GM21786 (cell line): ENCODE results near the gene HGD.
"Not testable (repeated sequence)": the region's sequence is repeated elsewhere in the genome, so short reads cannot be mapped to it uniquely, and the experiment has no call there.

Experiments
- ATAC-seq: cut with Tn5 transposase; IDR thresholded peaks from one replicate; pipeline ENCODE4 v1.9.1; 2021; ENCODE audit not compliant: unreplicated experiment

The HGD gene

GRCh38 chr3:120640231-120640630 lies 41.8 kb downstream of the HGD start:
- ATAC-seq = no peak

- not testable (repeated sequence) for ATAC-seq
Measured at GRCh38 chr3:120638820-120639219, 43.2 kb downstream of the HGD start.

GRCh38 chr3:120637851-120638559 lies 44.0 kb downstream of the HGD start:
- no peak for ATAC-seq

GRCh38 chr3:120636795-120637401 lies 45.1 kb downstream of the HGD start:
- no peak for ATAC-seq

DNA sequence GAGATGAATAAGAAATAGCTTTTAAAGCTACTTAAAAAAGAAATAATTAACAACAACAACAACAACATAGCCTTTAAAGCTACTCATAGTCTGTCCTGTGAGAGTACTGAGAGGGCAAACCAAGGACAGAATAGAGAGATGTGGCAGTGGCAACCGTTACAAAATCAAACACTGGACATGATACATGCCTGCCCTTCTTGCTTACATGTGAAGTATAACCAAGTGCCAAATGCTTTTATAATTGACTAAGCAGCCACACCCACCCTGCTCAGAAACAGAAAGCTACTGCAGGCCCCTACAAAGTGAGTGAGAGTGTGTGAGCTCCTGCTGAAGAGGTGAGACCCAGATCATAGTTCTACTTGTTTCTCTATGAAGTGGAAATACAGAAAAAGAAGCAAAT lies 47.5 kb downstream of the HGD start:
- ATAC-seq = no peak

DNA sequence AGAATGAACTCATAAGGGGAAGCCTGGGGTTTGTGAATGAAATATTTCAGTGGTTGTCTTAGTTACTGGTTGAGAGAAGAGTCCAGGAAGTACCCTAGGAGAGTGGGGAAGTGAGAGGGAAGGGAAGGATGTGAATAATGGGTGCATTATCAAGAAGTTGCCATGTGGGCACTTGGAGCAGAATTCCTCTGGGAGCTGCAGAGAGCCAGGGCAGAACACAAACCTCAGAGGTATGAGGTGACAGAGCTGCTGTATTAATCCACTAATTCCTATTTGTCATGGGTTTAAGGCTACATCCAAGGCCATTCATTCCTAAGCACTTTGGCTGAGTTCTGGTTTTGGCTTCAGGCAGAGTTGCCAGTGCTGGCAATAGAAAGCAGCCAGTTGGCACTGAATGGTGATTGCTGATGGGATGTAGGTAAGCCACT lies 56.9 kb downstream of the HGD start:
- no peak for ATAC-seq

DNA sequence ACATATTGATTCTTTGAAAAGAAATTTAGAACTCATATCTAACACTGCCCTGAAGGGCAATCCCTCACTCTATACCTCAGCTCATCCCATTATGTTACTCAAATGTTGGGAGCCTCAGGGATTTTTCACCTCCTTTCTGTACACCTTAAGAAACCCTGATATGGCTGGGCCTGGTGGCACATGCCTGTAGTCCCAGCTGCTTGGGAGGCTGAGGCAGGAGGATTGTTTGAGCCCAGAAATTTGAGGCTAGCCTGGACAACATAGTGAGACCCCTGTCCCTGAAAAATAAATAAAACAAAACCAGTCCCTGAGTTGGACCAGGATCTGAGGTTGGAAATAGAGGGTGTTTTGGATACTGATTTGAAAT lies 58.3 kb downstream of the HGD start:
- no peak for ATAC-seq

- no peak for ATAC-seq
Measured at GRCh38 chr3:120622870-120623726, 58.9 kb downstream of the HGD start.

DNA sequence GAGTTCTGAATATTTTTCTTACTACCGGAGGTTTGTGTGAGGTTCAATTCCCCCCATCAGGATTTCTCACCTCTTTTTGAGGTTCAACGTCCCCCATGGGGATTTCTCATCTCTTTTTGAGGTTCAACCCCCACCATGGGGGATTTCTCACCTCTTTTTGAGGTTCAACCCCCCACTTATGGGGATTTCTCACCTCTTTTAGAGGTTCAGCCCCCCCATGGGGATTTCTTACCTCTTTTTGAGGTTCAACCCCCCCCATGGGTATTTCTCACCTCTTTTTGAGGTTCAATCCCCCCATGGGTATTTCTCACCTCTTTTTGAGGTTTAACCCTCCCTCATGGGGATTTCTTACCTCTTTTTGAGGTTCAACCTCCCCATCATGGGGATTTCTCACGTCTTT lies 59.6 kb downstream of the HGD start:
- no peak for ATAC-seq

DNA sequence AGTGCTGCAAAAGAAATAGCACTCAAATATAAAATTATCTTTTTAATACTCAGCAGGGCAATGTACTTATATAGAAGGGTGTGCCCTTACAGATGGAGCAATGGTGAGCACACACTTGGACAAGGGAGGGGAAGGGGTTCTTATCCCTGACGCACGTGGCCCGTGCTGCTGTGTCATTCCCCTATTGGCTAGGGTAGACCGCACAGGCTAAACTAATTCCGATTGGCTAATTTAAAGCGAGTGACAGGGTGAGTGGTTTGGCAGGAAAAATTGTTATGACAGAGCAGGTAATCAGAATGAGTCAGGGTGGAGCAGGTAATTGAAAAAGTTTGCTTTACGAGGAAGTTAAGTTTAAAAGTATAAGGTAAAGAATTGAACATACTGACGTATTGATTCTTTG lies 65.3 kb downstream of the HGD start:
- ATAC-seq = not testable (repeated sequence)

GRCh38 chr3:120615847-120616609 lies 66.0 kb downstream of the HGD start:
- ATAC-seq = no peak

DNA sequence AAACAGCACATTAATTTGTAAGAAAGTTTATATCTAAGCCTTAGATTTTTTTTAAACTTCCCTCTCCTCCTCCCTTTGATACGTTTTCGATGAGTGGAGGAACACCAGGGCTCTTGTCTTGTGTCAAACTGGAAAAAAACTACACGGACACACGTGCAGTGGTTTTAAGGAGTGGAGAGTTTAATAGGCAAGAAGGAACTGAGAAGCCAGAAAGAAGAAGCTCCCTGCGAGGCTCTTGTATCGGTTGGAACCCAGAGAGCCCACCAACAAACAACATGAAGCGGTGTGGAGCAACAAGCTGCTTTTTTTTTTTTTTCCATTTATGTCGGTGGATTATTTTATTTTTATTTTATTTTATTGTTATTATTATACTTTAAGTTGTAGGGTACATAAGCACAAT lies 67.3 kb downstream of the HGD start:
- no peak for ATAC-seq

DNA sequence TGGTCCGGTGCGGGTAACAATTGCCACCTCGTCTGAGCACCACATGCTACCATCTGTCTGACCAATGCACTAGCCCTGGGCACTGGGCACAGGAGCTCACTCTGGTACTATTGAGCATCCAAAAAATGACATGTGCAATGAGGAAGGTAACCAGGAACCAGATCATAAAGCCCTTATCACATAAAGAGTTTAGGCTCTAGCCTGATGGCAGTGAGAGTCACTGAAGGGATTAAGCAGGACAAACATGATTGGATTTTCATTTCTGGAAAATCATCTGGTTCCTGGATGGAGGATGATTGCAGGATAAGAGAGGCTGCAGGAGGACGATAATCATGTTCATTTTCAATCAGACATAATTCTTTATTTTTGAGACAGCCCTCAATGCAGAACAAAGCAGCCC lies 73.5 kb downstream of the HGD start:
- no peak for ATAC-seq

DNA sequence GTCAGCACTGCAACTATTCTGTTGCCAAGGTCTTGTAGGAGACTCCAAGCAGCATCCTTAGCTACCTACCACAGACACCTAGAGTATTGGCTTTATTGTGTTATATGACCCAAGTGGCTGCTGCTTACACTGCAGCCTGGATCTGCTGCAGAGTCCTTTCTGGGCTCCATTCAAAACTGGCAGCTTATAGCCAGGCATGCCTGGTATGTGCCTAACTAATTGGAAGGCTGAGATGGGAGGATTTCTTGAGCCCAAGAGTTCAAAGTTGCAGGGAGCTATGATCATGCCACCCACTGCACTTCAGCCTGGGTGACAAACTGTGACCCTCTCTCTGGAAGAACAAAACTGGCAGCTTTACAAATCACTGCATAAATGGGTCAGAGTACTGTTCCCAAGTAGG lies 77.3 kb downstream of the HGD start:
- no peak for ATAC-seq

GRCh38 chr3:120604382-120604781 lies 77.7 kb downstream of the HGD start:
- ATAC-seq = no peak

DNA sequence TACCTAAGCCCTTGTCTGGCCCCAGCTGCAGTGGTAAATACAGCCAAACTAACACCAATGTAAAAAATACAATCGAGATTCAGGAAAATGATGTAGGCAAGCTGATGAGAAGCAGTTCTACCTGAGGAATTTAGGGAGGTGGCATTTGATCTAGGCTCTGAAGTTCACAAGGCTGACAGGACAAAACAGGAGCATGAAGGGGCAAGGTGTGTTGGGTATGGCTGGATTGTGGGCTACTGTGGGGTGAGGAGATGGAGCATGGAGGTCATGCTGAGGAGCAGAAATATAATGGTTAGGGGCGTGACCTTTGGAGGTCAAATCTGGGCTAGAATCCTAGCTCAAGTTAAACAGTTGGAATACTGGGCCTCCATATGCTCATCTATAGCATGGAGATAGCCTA lies 79.4 kb downstream of the HGD start:
- no peak for ATAC-seq

DNA sequence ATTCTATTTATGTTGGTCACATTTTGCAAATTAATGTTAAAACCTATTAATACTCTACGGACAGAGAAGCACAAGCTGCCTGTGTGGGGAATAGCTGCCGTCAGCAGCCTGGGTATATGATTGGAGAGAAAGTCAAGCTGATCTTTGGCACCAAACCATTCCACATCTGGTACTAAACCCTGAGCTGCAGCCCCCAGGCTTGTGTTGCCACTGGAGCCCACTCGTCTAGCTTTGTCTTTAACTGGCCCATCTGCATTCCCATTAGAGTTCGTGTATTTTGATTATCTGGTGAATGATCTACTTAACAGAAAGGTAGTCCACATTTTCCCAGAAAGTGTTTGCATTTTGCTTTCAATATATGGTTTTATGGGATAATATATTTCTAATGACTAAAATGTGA lies 80.5 kb downstream of the HGD start:
- ATAC-seq = no peak

DNA sequence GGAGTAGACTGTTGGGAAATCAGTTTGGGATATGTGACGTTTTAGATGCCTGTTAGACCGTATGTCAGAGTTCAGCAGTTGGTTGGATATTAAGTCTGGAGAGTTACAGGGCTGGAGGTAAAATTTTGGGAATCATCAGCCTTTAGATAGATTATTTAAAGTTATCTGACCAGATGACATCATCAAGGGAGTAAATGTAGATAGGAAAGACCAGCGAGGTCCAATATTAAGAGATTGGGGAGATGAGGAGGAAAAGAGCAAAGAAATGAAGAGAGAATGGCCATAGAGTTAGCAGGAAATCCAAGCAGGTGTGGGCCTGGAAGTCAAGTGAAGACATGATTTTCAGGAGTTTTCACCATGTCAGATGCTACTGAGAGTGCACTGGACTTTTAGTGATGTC lies 82.8 kb downstream of the HGD start:
- no peak for ATAC-seq

- peak; percentile 48 for ATAC-seq
Measured at GRCh38 chr3:120597445-120598049, 84.5 kb downstream of the HGD start.

- no peak for ATAC-seq
Measured at GRCh38 chr3:120596853-120597223, 85.2 kb downstream of the HGD start.
